Fibroblast of pulmonary artery (primary cell): ENCODE results near the gene SYNJ1.

Source experiments
- DNase-seq: peaks from one replicate; pipeline ENCODE4 v3.0.0-alpha.2; 2010; ENCODE audit warnings: low read depth
- H3K4me3 ChIP-seq: replicated peaks from 2 replicates; pipeline ENCODE4 v1.5.1; 2011; ENCODE audit warnings: low read depth, mild to moderate bottlenecking, control low read depth, low read length, moderate library complexity
- CTCF ChIP-seq: IDR thresholded peaks from 2 replicates; pipeline ENCODE4 v1.5.1; 2011; ENCODE audit warnings: mild to moderate bottlenecking, control low read depth, low read length, inconsistent platforms; ENCODE audit errors: missing control alignments

Gene SYNJ1

DNA sequence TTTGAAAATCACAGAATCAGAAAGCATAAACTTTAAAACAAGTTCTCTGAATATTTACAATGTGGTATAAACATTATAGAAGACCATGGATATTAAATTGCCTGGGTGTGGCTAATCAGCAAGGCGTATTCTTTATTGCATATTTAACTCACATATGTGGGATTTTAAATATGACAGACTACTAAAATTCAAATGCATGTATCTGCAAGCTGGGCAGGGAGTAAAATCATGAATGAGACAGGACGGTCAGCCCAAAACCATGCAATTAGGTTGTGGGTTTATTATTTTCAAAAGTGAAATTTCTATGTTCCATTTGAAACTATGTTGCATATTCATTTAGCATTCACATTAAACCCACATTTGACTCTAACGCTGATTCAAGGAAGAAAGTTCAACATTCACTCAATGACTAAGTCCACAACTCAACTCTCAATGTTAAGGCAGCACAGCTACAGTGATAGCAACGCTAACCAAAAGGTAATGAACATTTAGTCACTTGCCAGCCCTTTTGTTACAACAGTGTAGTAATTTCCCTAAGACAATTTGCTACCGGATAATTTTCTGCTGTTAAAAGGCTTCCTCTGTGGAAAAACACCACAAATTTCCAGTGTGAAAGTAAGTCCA lies 6.3 kb upstream of the SYNJ1 start:
- H3K4me3 ChIP-seq: no peak overlapping the region
- TF ChIP-seq CTCF: no peak
- DNase-seq: no peak

DNA sequence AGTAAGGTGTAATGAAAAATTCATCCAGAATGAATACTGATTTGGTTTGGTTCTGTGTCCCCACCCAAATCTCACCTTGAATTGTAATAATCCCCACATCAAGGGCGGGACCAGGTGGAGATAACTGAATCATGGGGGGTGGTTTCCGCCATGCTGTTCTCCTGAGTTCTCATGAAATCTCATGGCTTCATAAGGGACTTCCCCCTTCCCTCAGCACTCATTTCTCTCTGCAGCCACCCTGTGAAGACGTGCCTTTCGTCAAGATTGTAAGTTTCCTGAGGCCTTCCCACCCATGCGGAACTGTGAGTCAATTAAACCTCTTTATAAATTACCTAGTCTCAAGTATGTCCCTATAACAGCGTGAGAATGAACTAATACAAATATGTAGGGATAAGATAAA lies 5.5 kb upstream of the SYNJ1 start:
- no peak for TF ChIP-seq CTCF
- no peak overlapping the region for H3K4me3 ChIP-seq
- DNase-seq: no peak

GRCh38 chr21:32732544-32732943 lies 4.7 kb upstream of the SYNJ1 start:
- DNase-seq: no peak
- no peak for TF ChIP-seq CTCF
- no peak overlapping the region for H3K4me3 ChIP-seq

DNA sequence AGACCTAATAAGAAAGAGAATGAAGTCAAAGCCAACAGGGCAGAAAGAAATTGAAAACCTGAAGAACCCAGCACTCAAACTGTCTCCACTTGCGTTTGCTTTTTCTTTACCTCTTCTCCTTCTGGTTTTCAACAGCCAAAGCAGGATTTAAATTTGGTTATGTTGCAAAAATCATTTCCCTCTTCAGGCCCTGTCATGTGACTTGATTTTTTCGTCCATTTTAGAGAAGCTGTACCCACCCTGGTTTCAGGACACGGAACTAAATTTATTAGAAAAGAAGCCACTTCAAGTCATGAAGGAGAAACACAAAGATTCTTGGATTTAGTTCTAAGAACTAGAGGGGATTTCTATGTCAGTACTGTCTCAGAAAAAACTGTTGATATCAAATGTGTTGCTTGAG lies 1.0 kb upstream of the SYNJ1 start:
- no peak for TF ChIP-seq CTCF
- peak overlapping the region; percentile 91 for H3K4me3 ChIP-seq
- DNase-seq: no peak

DNA sequence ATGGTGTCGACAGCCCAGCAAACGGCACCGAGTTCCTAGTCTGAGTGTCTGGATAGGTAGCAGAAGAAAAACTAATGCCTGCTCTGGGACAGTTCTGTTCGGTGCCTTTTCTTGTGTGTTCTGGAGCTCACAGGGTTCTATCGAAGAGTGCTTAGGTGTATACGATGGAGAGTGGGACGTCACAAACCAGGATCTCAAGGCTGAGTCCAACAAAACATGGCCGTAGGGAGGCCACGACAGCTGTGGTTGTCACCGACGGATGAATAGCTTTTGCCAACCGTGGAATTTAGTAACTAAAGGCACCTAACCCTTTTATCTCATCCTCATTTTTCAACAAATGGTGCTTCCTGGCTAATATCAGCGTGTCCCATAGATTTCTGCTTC lies 635 bp upstream of the SYNJ1 start:
- no peak for TF ChIP-seq CTCF
- DNase-seq: no peak
- peak overlapping the region; percentile 91 for H3K4me3 ChIP-seq

- DNase-seq: peak; percentile 37
- TF ChIP-seq CTCF: no peak
- peak overlapping the region; percentile 91 for H3K4me3 ChIP-seq
These were observed 750 bp downstream of the SYNJ1 start for GRCh38 chr21:32726839-32727686.

- no peak for DNase-seq
- TF ChIP-seq CTCF: no peak
- H3K4me3 ChIP-seq: no peak overlapping the region
These were observed 8.7 kb downstream of the SYNJ1 start for GRCh38 chr21:32719085-32719484.
